Measurements from ENCODE around the gene STXBP2.
A peak's percentile ranks its signal among the peaks of the same experiment; 100 is the strongest.

Gene STXBP2

GRCh38 chr19:7636691-7637373 lies at the start of gene STXBP2:
TSS of gene STXBP2 (plus strand) at chr19:7637110. CDS start at chr19:7637150, 40 bp downstream.
- no peak for TF ChIP-seq CTCF (conservative IDR thresholded peaks at IDR 0.05; ENCODE audit: low read depth, low read length)
- H3K4me3 ChIP-seq (ENCODE audit: low read depth, low read length), result peak within 1 kb of the TSS; percentile 68

GRCh38 chr19:7589822-7590221 lies 47.1 kb upstream of the STXBP2 start:
- TF ChIP-seq CTCF (conservative IDR thresholded peaks at IDR 0.05; ENCODE audit: low read depth, low read length), result no peak
- no peak for DNase-seq (ENCODE audit: low read depth)
- H3K4me3 ChIP-seq (ENCODE audit: low read depth, low read length), result no peak overlapping the region

More at GRCh38 chr19:7636691-7637373, at the start of gene STXBP2:
- peak; percentile 58 for DNase-seq (ENCODE audit: low read depth)

- no peak for DNase-seq (ENCODE audit: low read depth)
- TF ChIP-seq CTCF (conservative IDR thresholded peaks at IDR 0.05; ENCODE audit: low read depth, low read length), result no peak
- H3K4me3 ChIP-seq (ENCODE audit: low read depth, low read length), result no peak overlapping the region
Measured at GRCh38 chr19:7590256-7590655, 46.7 kb upstream of the STXBP2 start.

GRCh38 chr19:7595466-7596133 lies 41.3 kb upstream of the STXBP2 start, which contains the start of gene CAMSAP3:
TSS of gene CAMSAP3 (plus strand) at chr19:7595863. CDS start at chr19:7596003, 140 bp downstream.
- no peak within 1 kb of the TSS for H3K4me3 ChIP-seq (ENCODE audit: low read depth, low read length)
- DNase-seq (ENCODE audit: low read depth), result no peak
- TF ChIP-seq CTCF (conservative IDR thresholded peaks at IDR 0.05; ENCODE audit: low read depth, low read length), result no peak

- no peak for DNase-seq (ENCODE audit: low read depth)
- TF ChIP-seq CTCF (conservative IDR thresholded peaks at IDR 0.05; ENCODE audit: low read depth, low read length), result no peak
- H3K4me3 ChIP-seq (ENCODE audit: low read depth, low read length), result no peak overlapping the region
Measured at GRCh38 chr19:7596211-7596937, 40.5 kb upstream of the STXBP2 start.

GRCh38 chr19:7597689-7598088 lies 39.2 kb upstream of the STXBP2 start:
- no peak for TF ChIP-seq CTCF (conservative IDR thresholded peaks at IDR 0.05; ENCODE audit: low read depth, low read length)
- no peak for DNase-seq (ENCODE audit: low read depth)
- no peak overlapping the region for H3K4me3 ChIP-seq (ENCODE audit: low read depth, low read length)

All from choroid plexus epithelial cell (primary cell).